Stimulated activated CD4-positive, alpha-beta T cell treated with anti-CD3 and anti-CD28 coated beads, Interleukin-15, amount 100 ng/mL, for 48 hours (primary cell): Measurements from ENCODE around the gene GYG1.
"Not testable (repeated sequence)": the region's sequence is repeated elsewhere in the genome, so short reads cannot be mapped to it uniquely, and the experiment has no call there.

Experiments used
- DNase-seq, 2 donors: peaks; one replicate each; pipeline ENCODE4 v3.0.0-alpha.2; 2020; ENCODE audit warnings: low read depth in 2 of 2

The GYG1 gene

GRCh38 chr3:148987551-148987950 is 3.8 kb upstream of the GYG1 start:
- not testable (repeated sequence) for DNase-seq

GRCh38 chr3:148990236-148990635 is 1.1 kb upstream of the GYG1 start:
- DNase-seq: no peak

- no peak for DNase-seq
These were observed 791 bp downstream of the GYG1 start for GRCh38 chr3:148992027-148992634.

- DNase-seq: no peak
These were observed 1.4 kb downstream of the GYG1 start for GRCh38 chr3:148992635-148993255.

- no peak for DNase-seq
These were observed 6.3 kb downstream of the GYG1 start for GRCh38 chr3:148997623-148998022.

GRCh38 chr3:148998297-148998696 is 7.0 kb downstream of the GYG1 start:
- no peak for DNase-seq

GRCh38 chr3:148998715-148999423 is 7.5 kb downstream of the GYG1 start:
- no peak for DNase-seq

- no peak for DNase-seq
These were observed 8.5 kb downstream of the GYG1 start for GRCh38 chr3:148999806-149000205.

- DNase-seq: no peak
These were observed 8.9 kb downstream of the GYG1 start for GRCh38 chr3:149000206-149000745.

- DNase-seq: no peak
These were observed 10.4 kb downstream of the GYG1 start for GRCh38 chr3:149001727-149002126.

- DNase-seq: no peak
These were observed 12.4 kb downstream of the GYG1 start for GRCh38 chr3:149003653-149004305.

GRCh38 chr3:149004622-149005021 is 13.3 kb downstream of the GYG1 start:
- DNase-seq: no peak

GRCh38 chr3:149005416-149005815 is 14.1 kb downstream of the GYG1 start:
- no peak for DNase-seq

- DNase-seq: no peak
These were observed 16.4 kb downstream of the GYG1 start for GRCh38 chr3:149007567-149008257.

- no peak for DNase-seq
These were observed 18.4 kb downstream of the GYG1 start for GRCh38 chr3:149009732-149010131.

GRCh38 chr3:149010504-149010951 is 19.2 kb downstream of the GYG1 start:
- DNase-seq: no peak

GRCh38 chr3:149010966-149011365 is 19.6 kb downstream of the GYG1 start:
- DNase-seq: no peak

GRCh38 chr3:149011676-149012075 is 20.3 kb downstream of the GYG1 start:
- no peak for DNase-seq

GRCh38 chr3:149013726-149014125 is 22.4 kb downstream of the GYG1 start:
- DNase-seq: no peak

- DNase-seq: no peak
These were observed 24.1 kb downstream of the GYG1 start for GRCh38 chr3:149015393-149015792.

GRCh38 chr3:149016242-149016641 is 24.9 kb downstream of the GYG1 start:
- no peak for DNase-seq
